CD8-positive, alpha-beta memory T cell (primary cell): ENCODE data around the gene ICAM1. TPM values are rescaled to one million over a fixed set of nuclear protein-coding genes. Genes with fewer than 3 reads are reported as not detected.
"Not testable (repeated sequence)": the region's sequence is repeated elsewhere in the genome, so short reads cannot be mapped to it uniquely, and the experiment has no call there.

Experiments used
- CTCF ChIA-PET: fragments of 350-600 bp; sonication (Branson Sonifier 250); formaldehyde crosslinking; loops from one replicate; lab custom pipeline; 2021; ENCODE audit warnings: antibody characterized with exemption; lab: Charles Lee
- POLR2A ChIA-PET: fragments of 350-600 bp; sonication (Branson Sonifier 250); formaldehyde crosslinking; loops from one replicate; lab custom pipeline; 2021; ENCODE audit warnings: antibody characterized with exemption; lab: Charles Lee
- DNase-seq, 5 donors: peaks; one replicate each; pipeline versions ENCODE4 v3.0.0 to v3.0.0-alpha.2; 2020 to 2022; ENCODE audit warnings: mixed read lengths in 1 of 5
- H3K27ac ChIP-seq: one replicate; pipeline ENCODE4 v1.7.0; 2013; ENCODE audit warnings: low read depth, mild to moderate bottlenecking, low read length, moderate library complexity
- H3K27me3 ChIP-seq: 2 replicates; pipeline ENCODE4 v1.7.0; 2013; ENCODE audit warnings: low read length, mild to moderate bottlenecking; ENCODE audit not compliant: insufficient read depth, poor library complexity, severe bottlenecking
- H3K36me3 ChIP-seq: 2 replicates; pipeline ENCODE4 v1.7.0; 2013; ENCODE audit warnings: mild to moderate bottlenecking, low read length, moderate library complexity; ENCODE audit not compliant: insufficient read depth
- H3K4me1 ChIP-seq: 2 replicates; pipeline ENCODE4 v1.7.0; 2013; ENCODE audit warnings: mild to moderate bottlenecking, low read length, moderate library complexity; ENCODE audit not compliant: insufficient read depth
- H3K4me3 ChIP-seq: 2 replicates; pipeline ENCODE4 v1.7.0; 2013; ENCODE audit warnings: mild to moderate bottlenecking, low read length
- H3K9me3 ChIP-seq: 2 replicates; pipeline ENCODE4 v1.7.0; 2013; ENCODE audit warnings: mild to moderate bottlenecking, low read length
- H3K27ac Mint-ChIP-seq, 8 donors: one replicate each; pipeline ENCODE4 v1.8.0; 2020 to 2021; ENCODE audit warnings: mixed read lengths in 8 of 8, mild to moderate bottlenecking in 6 of 8, inconsistent platforms in 3 of 8, moderate library complexity in 3 of 8
- H3K27me3 Mint-ChIP-seq, 2 donors: one replicate each; pipeline ENCODE4 v1.8.0; 2020 to 2021; ENCODE audit warnings: mixed read lengths in 2 of 2, mild to moderate bottlenecking in 1 of 2, moderate library complexity in 1 of 2
- H3K36me3 Mint-ChIP-seq, 3 donors: one replicate each; pipeline ENCODE4 v1.8.0; 2020 to 2021; ENCODE audit warnings: mixed read lengths in 3 of 3, inconsistent platforms in 1 of 3, mild to moderate bottlenecking in 1 of 3
- H3K4me1 Mint-ChIP-seq, 3 donors: one replicate each; pipeline ENCODE4 v1.8.0; 2020 to 2021; ENCODE audit warnings: mixed read lengths in 3 of 3, inconsistent platforms in 1 of 3, mild to moderate bottlenecking in 1 of 3
- H3K4me3 Mint-ChIP-seq, 7 donors: one replicate each; pipeline ENCODE4 v1.8.0; 2020 to 2021; ENCODE audit warnings: mixed read lengths in 7 of 7, mild to moderate bottlenecking in 6 of 7, moderate library complexity in 4 of 7, inconsistent platforms in 2 of 7
- H3K9me3 Mint-ChIP-seq, 5 donors: one replicate each; pipeline ENCODE4 v1.8.0; 2020 to 2022; ENCODE audit warnings: mixed read lengths in 5 of 5, mild to moderate bottlenecking in 3 of 5, moderate library complexity in 2 of 5, inconsistent platforms in 1 of 5
- polyA plus RNA-seq: library from polyadenylated mRNA; unstranded; fragments of 300-500 nt; fragmentation: Illumina TruSeq; gene quantifications from one replicate; pipeline ENCODE4 v1.2.3, GENCODE V29; 2021
- total RNA-seq, 2 experiments: library from RNA; stranded (reverse); gene quantifications; one replicate each; pipeline ENCODE4 v1.2.3, GENCODE V29; 2021

Gene ICAM1
- total and polyA plus RNA-seq, 3 experiments from 2014 or later, result 13.1 to 66.8 (median 65.8) TPM

GRCh38 chr19:10233946-10234345 lies 37.0 kb upstream of the ICAM1 start:
- no peaks in the 10 kb centered on the region for H3K27me3 ChIP-seq
- Mint-ChIP-seq H3K4me3 (no peak overlapping the region), H3K27me3 (peaks cover 0 to 1% of the 10 kb centered on the region in 2 donors), H3K36me3 (peaks cover 0 to 3% (median 0%) of the 10 kb centered on the region in 3 donors), H3K9me3 (no peaks in the 10 kb centered on the region), H3K4me1 (peaks cover 23 to 35% (median 30%) of the 10 kb centered on the region in 3 donors), H3K27ac (peak overlapping the region in 5 of 8 donors; percentile 46 to 84 (median 69))
- no peaks in the 10 kb centered on the region for H3K36me3 ChIP-seq
- H3K4me3 ChIP-seq, result no peak overlapping the region
- POLR2A ChIA-PET, result interaction anchor here (0.6 kb wide), 2 partner anchors 25 to 626 kb away, joined by 4 to 8 read pairs; no protein-coding TSS in a partner anchor
- no peaks in the 10 kb centered on the region for H3K9me3 ChIP-seq
- CTCF ChIA-PET, result interaction anchor here (3.3 to 5.8 kb wide), 2 partner anchors 9 to 16 kb away, joined by 14 to 31 read pairs; no protein-coding TSS in a partner anchor
- no peak overlapping the region for H3K27ac ChIP-seq
- H3K4me1 ChIP-seq, result peaks cover 31% of the 10 kb centered on the region
- DNase-seq, result no peak

- no peaks in the 10 kb centered on the region for H3K36me3 ChIP-seq
- DNase-seq, result no peak
- Mint-ChIP-seq H3K4me3 (peak overlapping the region in 5 of 7 donors; percentile 19 to 64 (median 43)), H3K36me3 (peaks cover 0 to 3% (median 0%) of the 10 kb centered on the region in 3 donors), H3K9me3 (no peaks in the 10 kb centered on the region), H3K27ac (peak overlapping the region; percentile 81 to 100 (median 100)), H3K27me3 (peaks cover 0 to 1% of the 10 kb centered on the region in 2 donors), H3K4me1 (peaks cover 16 to 26% (median 22%) of the 10 kb centered on the region in 3 donors)
- CTCF ChIA-PET, result interaction anchor here (1.6 to 5.8 kb wide), 3 partner anchors 10 to 102 kb away, joined by 3 to 31 read pairs (median 14); no protein-coding TSS in a partner anchor
- H3K27me3 ChIP-seq, result no peaks in the 10 kb centered on the region
- peaks cover 21% of the 10 kb centered on the region for H3K4me1 ChIP-seq
- H3K9me3 ChIP-seq, result no peaks in the 10 kb centered on the region
- POLR2A ChIA-PET, result no interaction called here
- no peak overlapping the region for H3K27ac ChIP-seq
- no peak overlapping the region for H3K4me3 ChIP-seq
Observed at GRCh38 chr19:10235003-10235402, 35.9 kb upstream of the ICAM1 start.

- ChIA-PET CTCF (interaction anchor here (1.4 to 5.8 kb wide), 4 partner anchors 10 to 103 kb away, joined by 3 to 31 read pairs (median 10); no protein-coding TSS in a partner anchor), POLR2A (interaction anchor here (0.5 to 1.0 kb wide), 4 partner anchors 15 to 668 kb away, joined by 3 to 4 read pairs (median 3); no protein-coding TSS in a partner anchor)
- not testable (repeated sequence) for H3K9me3 Mint-ChIP-seq, DNase-seq, H3K27me3 Mint-ChIP-seq, H3K36me3 ChIP-seq, H3K9me3 ChIP-seq, H3K4me3 ChIP-seq, H3K27me3 ChIP-seq, H3K36me3 Mint-ChIP-seq
- peak overlapping the region; percentile 72 for H3K27ac ChIP-seq
- H3K4me1 Mint-ChIP-seq, result peaks cover 16 to 24% (median 22%) of the 10 kb centered on the region in 3 donors
- H3K27ac Mint-ChIP-seq, result peak overlapping the region; percentile 93 to 100 (median 100)
- H3K4me3 Mint-ChIP-seq, result peak overlapping the region in 6 of 7 donors; percentile 19 to 94 (median 89)
- H3K4me1 ChIP-seq, result peaks cover 21% of the 10 kb centered on the region
Observed at GRCh38 chr19:10235409-10235808, 35.5 kb upstream of the ICAM1 start.

GRCh38 chr19:10237702-10238101 lies 33.2 kb upstream of the ICAM1 start:
- peak overlapping the region in 5 of 8 donors; percentile 29 to 89 (median 80) for H3K27ac Mint-ChIP-seq
- H3K27me3 Mint-ChIP-seq, result peaks cover 0 to 1% of the 10 kb centered on the region in 2 donors
- H3K9me3 Mint-ChIP-seq, result no peaks in the 10 kb centered on the region
- Histone ChIP-seq H3K4me1 (peaks cover 17% of the 10 kb centered on the region), H3K9me3 (no peaks in the 10 kb centered on the region), H3K36me3 (no peaks in the 10 kb centered on the region), H3K27ac (no peak overlapping the region), H3K4me3 (no peak overlapping the region), H3K27me3 (no peaks in the 10 kb centered on the region)
- no peak for DNase-seq
- CTCF ChIA-PET, result interaction anchor here (1.0 to 5.8 kb wide), 3 partner anchors 12 to 21 kb away, joined by 3 to 31 read pairs (median 5); no protein-coding TSS in a partner anchor
- peak overlapping the region in 2 of 7 donors; percentile 27 to 86 for H3K4me3 Mint-ChIP-seq
- peaks cover 16 to 22% (median 19%) of the 10 kb centered on the region in 3 donors for H3K4me1 Mint-ChIP-seq
- H3K36me3 Mint-ChIP-seq, result no peaks in the 10 kb centered on the region
- POLR2A ChIA-PET, result no interaction called here

- peaks cover 17% of the 10 kb centered on the region for H3K4me1 ChIP-seq
- CTCF ChIA-PET, result interaction anchor here (1.0 to 5.8 kb wide), 2 partner anchors 11 to 18 kb away, joined by 3 to 31 read pairs; no protein-coding TSS in a partner anchor
- H3K27ac ChIP-seq, result no peak overlapping the region
- Mint-ChIP-seq H3K4me1 (peaks cover 16 to 22% (median 19%) of the 10 kb centered on the region in 3 donors), H3K27me3 (peaks cover 0 to 1% of the 10 kb centered on the region in 2 donors), H3K4me3 (peak overlapping the region in 3 of 7 donors; percentile 3 to 86 (median 27)), H3K9me3 (no peaks in the 10 kb centered on the region), H3K27ac (peak overlapping the region in 5 of 8 donors; percentile 29 to 89 (median 80)), H3K36me3 (no peaks in the 10 kb centered on the region)
- H3K4me3 ChIP-seq, result no peak overlapping the region
- no peaks in the 10 kb centered on the region for H3K27me3 ChIP-seq
- H3K9me3 ChIP-seq, result no peaks in the 10 kb centered on the region
- POLR2A ChIA-PET, result interaction anchor here (0.7 kb wide), 1 partner anchor 153 kb away, joined by 4 read pairs; no protein-coding TSS in a partner anchor
- H3K36me3 ChIP-seq, result no peaks in the 10 kb centered on the region
- no peak for DNase-seq
Observed at GRCh38 chr19:10238172-10238783, 32.6 kb upstream of the ICAM1 start.

GRCh38 chr19:10241826-10242449 lies 29.0 kb upstream of the ICAM1 start:
- H3K4me3 ChIP-seq, DNase-seq, H3K4me3 Mint-ChIP-seq, H3K27me3 ChIP-seq, H3K27ac ChIP-seq, H3K36me3 ChIP-seq, H3K4me1 ChIP-seq, H3K4me1 Mint-ChIP-seq, POLR2A ChIA-PET, H3K36me3 Mint-ChIP-seq, H3K27me3 Mint-ChIP-seq, H3K9me3 Mint-ChIP-seq, H3K9me3 ChIP-seq: not testable (repeated sequence)
- peak overlapping the region in 1 of 8 donors; percentile 27 for H3K27ac Mint-ChIP-seq
- CTCF ChIA-PET, result interaction anchor here (0.9 kb wide), 1 partner anchor 8 kb away, joined by 3 read pairs; no protein-coding TSS in a partner anchor

- Histone ChIP-seq H3K27ac (no peak overlapping the region), H3K4me3 (no peak overlapping the region), H3K9me3 (no peaks in the 10 kb centered on the region), H3K27me3 (no peaks in the 10 kb centered on the region), H3K4me1 (no peaks in the 10 kb centered on the region), H3K36me3 (no peaks in the 10 kb centered on the region)
- POLR2A ChIA-PET, result no interaction called here
- CTCF ChIA-PET, result no interaction called here
- H3K9me3 Mint-ChIP-seq, result no peaks in the 10 kb centered on the region
- H3K27ac Mint-ChIP-seq, result no peak overlapping the region
- H3K4me1 Mint-ChIP-seq, result no peaks in the 10 kb centered on the region
- H3K4me3 Mint-ChIP-seq, result no peak overlapping the region
- H3K36me3 Mint-ChIP-seq, result no peaks in the 10 kb centered on the region
- H3K27me3 Mint-ChIP-seq, result no peaks in the 10 kb centered on the region
- DNase-seq, result no peak
Observed at GRCh38 chr19:10243606-10244005, 27.3 kb upstream of the ICAM1 start.
